PC-9 (cell line): Measurements from ENCODE around the gene ABLIM2. TPM values are rescaled to one million over a fixed set of nuclear protein-coding genes. Genes with fewer than 3 reads are reported as not detected.

Experiments
- BruUV-seq: library from RNA; stranded (reverse); fragments of 400-500 nt; replicated peaks from 2 replicates; lab custom pipeline; 2021; lab: Mats Ljungman, UMichigan
- CTCF ChIA-PET: fragments of 300-600 bp; sonication (Branson Sonifier 250); formaldehyde crosslinking; loops from one replicate; lab custom pipeline; 2022; ENCODE audit warnings: antibody characterized with exemption; lab: Charles Lee
- POLR2A ChIA-PET: fragments of 300-600 bp; sonication (Branson Sonifier 250); formaldehyde crosslinking; loops from one replicate; lab custom pipeline; 2022; ENCODE audit warnings: antibody characterized with exemption; ENCODE audit not compliant: unreplicated experiment; lab: Charles Lee
- DNase-seq, 2 experiments: peaks; one replicate each; pipeline versions ENCODE4 v3.0.0 to v3.0.0-alpha.2; 2015 to 2022; ENCODE audit warnings: mixed read lengths in 1 of 2
- H2AFZ ChIP-seq: fragments of 200-600 bp; sonication (generic); 2 replicates; pipeline ENCODE4 v1.8.1; 2017; ENCODE audit warnings: antibody characterized with exemption
- H3F3A ChIP-seq: fragments of 200-600 bp; sonication (generic); 2 replicates; pipeline ENCODE4 v1.8.1; 2017; ENCODE audit warnings: antibody characterized with exemption, mild to moderate bottlenecking, low read depth; ENCODE audit not compliant: insufficient read depth
- H3K27ac ChIP-seq: fragments of 200-600 bp; sonication (generic); 2 replicates; pipeline ENCODE4 v1.6.1; 2016; ENCODE audit warnings: mixed run types
- H3K27me3 ChIP-seq: fragments of 200-600 bp; sonication (generic); 2 replicates; pipeline ENCODE4 v1.6.1; 2016; ENCODE audit warnings: low read depth, mixed run types; ENCODE audit not compliant: insufficient read depth
- H3K36me3 ChIP-seq: fragments of 200-600 bp; sonication (generic); 2 replicates; pipeline ENCODE4 v1.6.1; 2016; ENCODE audit warnings: low read depth, mixed run types
- H3K4me1 ChIP-seq: fragments of 200-600 bp; sonication (generic); replicated peaks from 2 replicates; pipeline ENCODE4 v1.6.1; 2016; ENCODE audit warnings: mixed run types; ENCODE audit not compliant: insufficient read depth
- H3K4me2 ChIP-seq: fragments of 200-600 bp; sonication (generic); 2 replicates; pipeline ENCODE4 v1.6.1; 2017; ENCODE audit warnings: mixed run types
- H3K4me3 ChIP-seq: fragments of 200-600 bp; sonication (generic); 2 replicates; pipeline ENCODE4 v1.6.1; 2016; ENCODE audit warnings: mixed run types
- H3K79me2 ChIP-seq: fragments of 200-600 bp; sonication (generic); 2 replicates; pipeline ENCODE4 v1.6.1; 2017; ENCODE audit warnings: low read depth, mixed run types
- H3K9me2 ChIP-seq: fragments of 200-600 bp; sonication (generic); 2 replicates; pipeline ENCODE4 v1.8.1; 2017; ENCODE audit warnings: mild to moderate bottlenecking; ENCODE audit not compliant: insufficient read depth
- H3K9me3 ChIP-seq: fragments of 200-600 bp; sonication (generic); 2 replicates; pipeline ENCODE4 v1.8.1; 2016; ENCODE audit warnings: low read depth; ENCODE audit not compliant: insufficient read depth
- H4K20me1 ChIP-seq: fragments of 200-600 bp; sonication (generic); 2 replicates; pipeline ENCODE4 v1.8.1; 2017; ENCODE audit not compliant: insufficient read depth
- CTCF ChIP-seq: fragments of 200-600 bp; sonication (generic); conservative IDR thresholded peaks from 2 replicates; pipeline ENCODE4 v1.6.1; 2017; ENCODE audit warnings: mixed run types, antibody characterized with exemption, mild to moderate bottlenecking, moderate library complexity
- EZH2 ChIP-seq: fragments of 200-600 bp; sonication (generic); IDR thresholded peaks from 2 replicates; pipeline ENCODE4 v1.8.0; 2017; ENCODE audit warnings: antibody characterized with exemption, low read depth
- intact Hi-C: fragments of 100-400 bp; cut with micrococcal nuclease; formaldehyde crosslinking; loops from one replicate; pipeline ENCODE4 v1.10.0; 2022; ENCODE audit not compliant: unreplicated experiment
- total RNA-seq: library from RNA; stranded (reverse); gene quantifications from 2 replicates; pipeline ENCODE4 v1.2.3, GENCODE V29; 2021

The ABLIM2 gene
- total RNA-seq, 1 experiment from 2014 or later, result 1.6 TPM

GRCh38 chr4:7960017-7960789, 198.4 kb downstream of the ABLIM2 start:
- no peaks in the 10 kb centered on the region for H3K36me3 ChIP-seq
- no peak overlapping the region for H3K4me3 ChIP-seq
- H3K27me3 ChIP-seq, result no peaks in the 10 kb centered on the region
- H3K4me2 ChIP-seq, result peak overlapping the region; percentile 41
- intact Hi-C loops, result no loop called here
- H3F3A ChIP-seq, result peaks cover 65% of the 10 kb centered on the region
- no peak overlapping the region for H2AFZ ChIP-seq
- TF ChIP-seq CTCF (no peak), EZH2 (no peak)
- H3K4me1 ChIP-seq, result peaks cover 94% of the 10 kb centered on the region
- peak overlapping the region; percentile 75 for H3K27ac ChIP-seq
- no peaks in the 10 kb centered on the region for H3K79me2 ChIP-seq
- no TSS peak for BruUV-seq
- H3K9me2 ChIP-seq, result no peaks in the 10 kb centered on the region
- ChIA-PET POLR2A (interaction anchor here (0.5 to 0.7 kb wide), 3 partner anchors 8 to 329 kb away, joined by 3 to 7 read pairs (median 4); no protein-coding TSS in a partner anchor), CTCF (interaction anchor here (0.6 kb wide), 1 partner anchor 8 kb away, joined by 3 read pairs; no protein-coding TSS in a partner anchor)
- DNase-seq, result peak in 1 of 2 experiments; percentile 47
- H3K9me3 ChIP-seq, result no peaks in the 10 kb centered on the region
- H4K20me1 ChIP-seq, result no peaks in the 10 kb centered on the region

GRCh38 chr4:7959078-7959477, 199.5 kb downstream of the ABLIM2 start:
- H4K20me1 ChIP-seq, result no peaks in the 10 kb centered on the region
- H3K36me3 ChIP-seq, result no peaks in the 10 kb centered on the region
- no peak overlapping the region for H3K4me2 ChIP-seq
- intact Hi-C loops, result no loop called here
- no peak overlapping the region; the same call in 1 of the 2 replicates for H3K27ac ChIP-seq
- H3K27me3 ChIP-seq, result no peaks in the 10 kb centered on the region
- peaks cover 58% of the 10 kb centered on the region for H3F3A ChIP-seq
- POLR2A ChIA-PET, result no interaction called here
- H2AFZ ChIP-seq, result no peak overlapping the region
- BruUV-seq, result no TSS peak
- no peaks in the 10 kb centered on the region for H3K79me2 ChIP-seq
- H3K4me3 ChIP-seq, result no peak overlapping the region
- H3K9me3 ChIP-seq, result no peaks in the 10 kb centered on the region
- TF ChIP-seq EZH2 (no peak), CTCF (no peak)
- no peaks in the 10 kb centered on the region for H3K9me2 ChIP-seq
- peaks cover 86% of the 10 kb centered on the region for H3K4me1 ChIP-seq
- CTCF ChIA-PET, result no interaction called here
- no peak for DNase-seq

- H3K79me2 ChIP-seq, result no peaks in the 10 kb centered on the region
- no peaks in the 10 kb centered on the region for H3K27me3 ChIP-seq
- H3K36me3 ChIP-seq, result no peaks in the 10 kb centered on the region
- intact Hi-C loops, result loop anchor here (1.0 kb wide), 1 partner anchor 16 kb away; no protein-coding TSS in a partner anchor
- no peak overlapping the region for H3K4me3 ChIP-seq
- peaks cover 50% of the 10 kb centered on the region for H3F3A ChIP-seq
- CTCF ChIA-PET, result no interaction called here
- TF ChIP-seq CTCF (no peak), EZH2 (no peak)
- peak overlapping the region; percentile 26 for H3K4me2 ChIP-seq
- BruUV-seq, result no TSS peak
- no peaks in the 10 kb centered on the region for H3K9me2 ChIP-seq
- DNase-seq, result no peak
- H3K4me1 ChIP-seq, result peaks cover 71% of the 10 kb centered on the region
- H3K9me3 ChIP-seq, result no peaks in the 10 kb centered on the region
- H4K20me1 ChIP-seq, result no peaks in the 10 kb centered on the region
- H3K27ac ChIP-seq, result peak overlapping the region; percentile 75
- POLR2A ChIA-PET, result interaction anchor here (0.6 kb wide), 1 partner anchor 21 kb away, joined by 3 read pairs; no protein-coding TSS in a partner anchor
- H2AFZ ChIP-seq, result no peak overlapping the region
Measured at GRCh38 chr4:7956934-7957656, 201.5 kb downstream of the ABLIM2 start.
